ENCODE results near the gene NR2F6.
"Not testable (repeated sequence)": the region's sequence is repeated elsewhere in the genome, so short reads cannot be mapped to it uniquely, and the experiment has no call there.

The NR2F6 gene

DNA sequence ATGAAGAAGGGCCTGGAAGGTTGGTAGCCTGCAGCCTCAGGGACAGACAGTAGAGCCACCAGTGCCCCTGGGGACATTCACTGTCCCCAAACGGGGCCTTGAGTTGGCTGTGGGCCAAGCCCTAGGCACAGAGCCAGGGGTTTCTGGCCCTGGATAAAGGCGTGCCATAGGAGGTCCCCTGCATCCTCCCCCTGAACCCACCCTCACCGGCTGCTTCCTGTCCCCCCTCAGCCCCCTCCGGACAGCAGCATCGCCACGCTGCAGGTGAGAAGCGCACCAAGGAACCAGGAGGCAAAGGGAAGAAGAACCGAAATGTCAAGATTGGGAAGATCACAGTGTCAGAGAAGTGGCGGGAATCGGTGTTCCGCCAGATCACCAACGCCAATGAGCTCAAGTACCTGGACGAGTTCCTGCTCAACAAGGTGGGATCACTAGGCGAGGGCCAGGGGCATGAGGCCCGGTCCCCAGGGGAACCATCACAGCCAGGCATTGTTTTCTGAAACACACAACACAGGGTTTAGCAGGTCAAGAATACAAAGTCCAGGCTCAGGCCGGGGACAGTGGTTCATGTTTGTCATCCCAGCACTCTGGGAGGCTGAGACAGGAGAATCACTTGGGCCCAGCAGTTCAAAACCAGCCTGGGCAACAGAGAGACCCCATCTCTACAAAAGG is 45.2 kb downstream of the NR2F6 start:
- peak overlapping the region; percentile 18 for H3K27ac ChIP-seq
- no peak for DNase-seq (ENCODE audit: low spot score)
- TF ChIP-seq, protein P1, sequence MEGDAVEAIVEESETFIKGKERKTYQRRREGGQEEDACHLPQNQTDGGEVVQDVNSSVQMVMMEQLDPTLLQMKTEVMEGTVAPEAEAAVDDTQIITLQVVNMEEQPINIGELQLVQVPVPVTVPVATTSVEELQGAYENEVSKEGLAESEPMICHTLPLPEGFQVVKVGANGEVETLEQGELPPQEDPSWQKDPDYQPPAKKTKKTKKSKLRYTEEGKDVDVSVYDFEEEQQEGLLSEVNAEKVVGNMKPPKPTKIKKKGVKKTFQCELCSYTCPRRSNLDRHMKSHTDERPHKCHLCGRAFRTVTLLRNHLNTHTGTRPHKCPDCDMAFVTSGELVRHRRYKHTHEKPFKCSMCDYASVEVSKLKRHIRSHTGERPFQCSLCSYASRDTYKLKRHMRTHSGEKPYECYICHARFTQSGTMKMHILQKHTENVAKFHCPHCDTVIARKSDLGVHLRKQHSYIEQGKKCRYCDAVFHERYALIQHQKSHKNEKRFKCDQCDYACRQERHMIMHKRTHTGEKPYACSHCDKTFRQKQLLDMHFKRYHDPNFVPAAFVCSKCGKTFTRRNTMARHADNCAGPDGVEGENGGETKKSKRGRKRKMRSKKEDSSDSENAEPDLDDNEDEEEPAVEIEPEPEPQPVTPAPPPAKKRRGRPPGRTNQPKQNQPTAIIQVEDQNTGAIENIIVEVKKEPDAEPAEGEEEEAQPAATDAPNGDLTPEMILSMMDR (conservative IDR thresholded peaks at IDR 0.05; ENCODE audit: low read depth): no peak
- CTCF ChIA-PET: interaction anchor here (0.6 kb wide), 2 partner anchors 23 to 108 kb away, joined by 3 to 6 read pairs; no protein-coding TSS in a partner anchor
- POLR2A ChIA-PET (ENCODE audit: low non-redundant PET): no interaction called here

DNA sequence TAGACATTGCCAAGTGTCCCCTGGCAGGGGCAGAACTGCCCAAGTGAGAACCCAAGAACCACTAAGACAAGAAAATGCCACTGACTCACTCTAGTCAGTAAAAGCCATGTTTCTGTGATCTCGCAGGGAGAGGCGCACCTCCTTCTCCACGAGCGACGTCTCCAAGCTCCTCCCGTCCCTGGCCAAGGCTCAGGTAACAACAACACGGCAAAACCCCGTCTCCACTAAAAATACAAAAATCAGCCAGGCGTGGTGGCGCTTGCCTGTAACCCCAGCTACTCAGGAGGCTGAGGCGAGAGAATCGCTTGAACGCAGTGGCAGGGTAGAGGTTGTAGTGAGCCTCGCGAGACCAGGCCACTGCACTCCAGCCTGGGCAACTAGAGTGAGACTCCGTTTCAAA is 48.1 kb downstream of the NR2F6 start:
- CTCF ChIA-PET: no interaction called here
- POLR2A ChIA-PET (ENCODE audit: low non-redundant PET): no interaction called here

DNA sequence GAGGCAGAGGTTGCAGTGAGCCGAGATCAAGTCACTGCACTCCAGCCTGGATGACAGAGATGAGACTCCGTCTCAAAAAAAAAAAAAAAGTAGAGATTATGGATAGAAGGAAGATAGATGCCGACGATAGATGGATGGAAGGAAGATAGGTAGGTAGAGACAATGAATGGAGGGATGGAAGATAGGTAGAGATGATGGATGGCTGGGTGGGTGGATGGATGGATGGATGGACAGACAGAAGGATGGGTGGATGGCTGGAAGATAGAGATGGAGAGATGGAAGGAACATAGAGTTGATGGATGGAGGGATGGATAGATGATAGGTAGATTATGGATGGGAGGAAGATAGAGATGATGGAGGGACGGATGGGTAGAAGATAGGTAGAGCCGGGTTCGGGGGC is 49.1 kb downstream of the NR2F6 start:
- ChIA-PET POLR2A (ENCODE audit: low non-redundant PET) (no interaction called here), CTCF (interaction anchor here (0.6 kb wide), 1 partner anchor 97 kb away, joined by 3 read pairs; no protein-coding TSS in a partner anchor)
- no peak for DNase-seq (ENCODE audit: low spot score)
- H3K27ac ChIP-seq: no peak overlapping the region
- TF ChIP-seq, protein P1 (conservative IDR thresholded peaks at IDR 0.05; ENCODE audit: low read depth): no peak

More for the DNA sequence above, 48.1 kb downstream of the NR2F6 start:
- H3K27ac ChIP-seq: no peak overlapping the region
- no peak for DNase-seq (ENCODE audit: low spot score)
- TF ChIP-seq, protein P1 (conservative IDR thresholded peaks at IDR 0.05; ENCODE audit: low read depth): no peak

DNA sequence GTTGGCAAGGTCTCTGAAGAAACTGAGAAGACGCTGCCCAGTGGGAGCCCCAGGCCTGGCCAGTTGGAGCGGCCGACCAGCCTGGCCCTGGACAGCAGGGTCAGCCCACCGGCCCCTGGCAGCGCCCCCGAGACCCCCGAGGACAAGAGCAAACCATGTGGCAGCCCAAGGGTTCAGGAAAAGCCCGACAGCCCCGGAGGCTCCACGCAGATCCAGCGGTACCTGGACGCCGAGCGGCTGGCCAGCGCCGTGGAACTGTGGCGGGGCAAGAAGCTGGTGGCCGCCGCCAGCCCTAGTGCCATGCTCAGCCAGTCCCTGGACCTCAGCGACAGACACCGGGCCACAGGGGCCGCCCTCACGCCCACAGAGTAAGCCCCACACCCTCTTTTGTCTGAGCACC is 50.6 kb downstream of the NR2F6 start:
- CTCF ChIA-PET: no interaction called here
- no peak for DNase-seq (ENCODE audit: low spot score)
- no peak overlapping the region for H3K27ac ChIP-seq
- TF ChIP-seq, protein P1 (conservative IDR thresholded peaks at IDR 0.05; ENCODE audit: low read depth): no peak
- POLR2A ChIA-PET (ENCODE audit: low non-redundant PET): no interaction called here

DNA sequence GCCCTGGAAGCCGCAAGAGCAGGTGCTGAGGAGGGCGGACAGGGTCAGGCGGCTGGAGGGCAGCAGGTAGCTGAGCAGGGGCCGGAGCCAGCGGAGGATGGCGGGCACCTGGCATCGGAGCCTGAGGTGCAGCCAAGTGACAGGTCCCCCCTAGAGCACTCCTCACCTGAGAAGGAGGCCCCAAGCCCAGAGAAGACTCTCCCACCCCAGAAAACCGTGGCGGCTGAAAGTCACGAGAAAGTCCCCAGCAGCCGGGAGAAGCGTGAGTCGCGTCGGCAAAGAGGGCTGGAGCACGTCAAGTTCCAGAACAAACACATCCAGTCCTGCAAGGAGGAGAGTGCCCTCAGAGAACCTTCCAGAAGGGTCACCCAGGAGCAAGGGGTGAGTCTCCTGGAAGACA is 51.1 kb downstream of the NR2F6 start:
- POLR2A ChIA-PET (ENCODE audit: low non-redundant PET): no interaction called here
- no peak for DNase-seq (ENCODE audit: low spot score)
- H3K27ac ChIP-seq: no peak overlapping the region
- CTCF ChIA-PET: interaction anchor here (0.6 kb wide), 1 partner anchor 129 kb away, joined by 3 read pairs; no protein-coding TSS in a partner anchor
- TF ChIP-seq, protein P1 (conservative IDR thresholded peaks at IDR 0.05; ENCODE audit: low read depth): no peak

DNA sequence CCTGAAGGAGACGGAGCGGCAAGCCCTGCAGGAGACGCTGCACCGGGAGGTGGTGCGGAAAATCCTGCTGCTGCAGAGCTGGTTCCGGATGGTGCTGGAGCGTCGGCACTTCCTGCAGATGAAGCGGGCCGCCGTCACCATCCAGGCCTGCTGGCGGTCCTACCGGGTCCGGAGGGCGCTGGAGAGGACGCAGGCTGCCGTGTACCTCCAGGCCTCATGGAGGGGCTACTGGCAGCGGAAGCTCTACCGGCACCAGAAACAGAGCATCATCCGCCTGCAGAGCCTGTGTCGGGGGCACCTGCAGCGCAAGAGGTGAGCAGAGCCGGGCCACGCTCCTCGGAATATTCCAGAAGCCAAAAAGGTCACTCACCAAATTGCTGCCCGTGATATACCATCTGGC is 53.0 kb downstream of the NR2F6 start:
- no peak for DNase-seq (ENCODE audit: low spot score)
- CTCF ChIA-PET: no interaction called here
- TF ChIP-seq, protein P1 (conservative IDR thresholded peaks at IDR 0.05; ENCODE audit: low read depth): no peak
- H3K27ac ChIP-seq: no peak overlapping the region
- POLR2A ChIA-PET (ENCODE audit: low non-redundant PET): no interaction called here

DNA sequence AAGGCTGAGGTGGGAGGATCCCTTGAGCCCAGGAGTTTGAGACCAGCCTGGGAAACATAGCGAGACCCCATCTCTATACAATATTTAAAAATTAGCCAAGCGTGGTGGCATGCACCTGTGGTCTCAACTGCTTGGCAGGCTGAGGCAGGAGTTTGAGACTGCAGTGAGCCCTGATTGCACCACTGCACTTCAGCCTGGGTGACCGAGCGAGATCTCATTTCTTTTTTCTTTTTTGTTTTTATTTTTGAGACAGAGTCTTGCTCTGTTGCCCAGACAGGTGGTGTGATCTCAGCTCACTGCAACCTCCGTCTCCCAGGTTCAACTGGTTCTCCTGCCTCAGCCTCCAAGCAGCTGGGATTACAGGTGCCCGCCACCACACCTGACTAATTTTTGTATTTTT is 54.0 kb downstream of the NR2F6 start:
- CTCF ChIA-PET; POLR2A ChIA-PET (ENCODE audit: low non-redundant PET); H3K27ac ChIP-seq; DNase-seq (ENCODE audit: low spot score): not testable (repeated sequence)

Data from RWPE1 (cell line).